ENCODE measurements around the gene UNC93B1. TPM values are rescaled to one million over a fixed set of nuclear protein-coding genes. Genes with fewer than 3 reads are reported as not detected.
"Not testable (repeated sequence)": the region's sequence is repeated elsewhere in the genome, so short reads cannot be mapped to it uniquely, and the experiment has no call there.

Gene UNC93B1
- total RNA-seq, 2 experiments from 2014 or later = 44.0 to 52.1 TPM

DNA sequence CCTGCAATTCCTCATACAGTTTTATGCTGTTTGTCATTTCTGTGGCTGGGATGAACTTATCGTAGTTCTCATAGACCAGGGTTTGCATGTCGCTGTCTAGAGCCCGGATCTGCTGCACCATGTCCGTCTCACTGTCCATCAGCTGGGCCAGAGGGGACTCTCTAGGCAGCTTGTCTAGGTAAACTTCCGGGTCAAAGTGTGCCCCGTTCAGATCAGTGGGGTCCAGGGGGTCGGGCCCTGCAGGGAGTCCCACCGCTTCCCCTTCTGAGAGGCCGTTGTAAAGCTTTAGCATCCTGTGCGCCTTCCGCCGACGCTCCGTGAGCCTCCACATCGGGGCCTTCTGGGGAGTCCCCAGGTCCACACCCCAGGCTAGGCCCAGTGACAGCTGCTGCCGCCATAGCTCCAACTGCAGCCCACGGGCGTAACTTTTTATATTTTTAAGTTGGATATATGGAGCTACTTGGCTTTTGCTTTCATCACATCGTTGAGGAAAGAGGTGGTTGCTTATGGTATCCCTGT is 38.0 kb downstream of the UNC93B1 start:
- BruUV-seq (replicated peaks); intact Hi-C loops (cut with micrococcal nuclease; ENCODE audit: unreplicated experiment); H4K20me1 ChIP-seq (ENCODE audit: insufficient read depth, low read length); H3K27ac ChIP-seq (ENCODE audit: low read depth, low read length, poor library complexity, severe bottlenecking); H3K4me3 ChIP-seq (ENCODE audit: low read depth, low read length, poor library complexity, severe bottlenecking); DNase-seq (ENCODE audit: low spot score); H3K79me2 ChIP-seq (ENCODE audit: insufficient read depth, low read depth, low read length); H2AFZ ChIP-seq (ENCODE audit: low read length); H3K36me3 ChIP-seq (ENCODE audit: insufficient read depth, low read length); H3K4me2 ChIP-seq (ENCODE audit: low read length); H3K9me3 ChIP-seq (ENCODE audit: low read length); POLR2A ChIA-PET; CTCF ChIA-PET (ENCODE audit: unreplicated experiment); H3K4me1 ChIP-seq (ENCODE audit: insufficient read depth, low read length, poor library complexity, severe bottlenecking); H3K9me2 ChIP-seq (ENCODE audit: insufficient read depth, low read length): not testable (repeated sequence)

GRCh38 chr11:67964746-67965145 is 39.2 kb downstream of the UNC93B1 start:
- H3K4me3 ChIP-seq (ENCODE audit: low read depth, low read length, poor library complexity, severe bottlenecking); H3K4me2 ChIP-seq (ENCODE audit: low read length); H3K9me3 ChIP-seq (ENCODE audit: low read length); POLR2A ChIA-PET; DNase-seq (ENCODE audit: low spot score); BruUV-seq (replicated peaks); H3K36me3 ChIP-seq (ENCODE audit: insufficient read depth, low read length); H3K4me1 ChIP-seq (ENCODE audit: insufficient read depth, low read length, poor library complexity, severe bottlenecking); H3K9me2 ChIP-seq (ENCODE audit: insufficient read depth, low read length); CTCF ChIA-PET (ENCODE audit: unreplicated experiment); intact Hi-C loops (cut with micrococcal nuclease; ENCODE audit: unreplicated experiment); H3K27ac ChIP-seq (ENCODE audit: low read depth, low read length, poor library complexity, severe bottlenecking); H3K79me2 ChIP-seq (ENCODE audit: insufficient read depth, low read depth, low read length); H2AFZ ChIP-seq (ENCODE audit: low read length); H4K20me1 ChIP-seq (ENCODE audit: insufficient read depth, low read length): not testable (repeated sequence)

- BruUV-seq (replicated peaks); H3K9me3 ChIP-seq (ENCODE audit: low read length); H3K36me3 ChIP-seq (ENCODE audit: insufficient read depth, low read length); H3K79me2 ChIP-seq (ENCODE audit: insufficient read depth, low read depth, low read length); intact Hi-C loops (cut with micrococcal nuclease; ENCODE audit: unreplicated experiment); H3K9me2 ChIP-seq (ENCODE audit: insufficient read depth, low read length); H3K4me3 ChIP-seq (ENCODE audit: low read depth, low read length, poor library complexity, severe bottlenecking); H4K20me1 ChIP-seq (ENCODE audit: insufficient read depth, low read length); DNase-seq (ENCODE audit: low spot score); H3K4me2 ChIP-seq (ENCODE audit: low read length); H2AFZ ChIP-seq (ENCODE audit: low read length); POLR2A ChIA-PET; H3K4me1 ChIP-seq (ENCODE audit: insufficient read depth, low read length, poor library complexity, severe bottlenecking); H3K27ac ChIP-seq (ENCODE audit: low read depth, low read length, poor library complexity, severe bottlenecking): not testable (repeated sequence)
- CTCF ChIA-PET (ENCODE audit: unreplicated experiment) = interaction anchor here (0.6 kb wide), 1 partner anchor 413 kb away, joined by 3 read pairs; no protein-coding TSS in a partner anchor
Measured at GRCh38 chr11:67963879-67964278, 40.0 kb downstream of the UNC93B1 start.

DNA sequence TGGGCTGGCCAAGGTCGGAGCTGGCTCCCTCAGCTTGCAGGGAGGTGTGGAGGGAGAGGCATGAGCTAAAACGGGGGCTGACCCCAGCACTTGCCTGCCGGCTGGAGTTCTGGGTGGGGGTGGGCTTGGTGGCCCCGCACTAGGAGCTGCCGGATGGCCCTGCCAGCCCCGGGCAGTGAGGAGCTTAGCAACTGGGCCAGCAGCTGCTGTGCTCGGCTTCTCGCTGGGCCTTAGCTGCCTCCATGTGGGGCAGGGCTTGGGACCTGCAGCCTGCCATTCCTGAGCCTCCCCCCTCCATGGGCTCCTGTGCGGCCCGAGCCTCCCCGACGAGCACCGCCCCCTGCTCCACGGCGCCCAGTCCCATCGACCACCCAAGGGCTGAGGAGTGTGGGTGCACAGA is 40.7 kb downstream of the UNC93B1 start:
- POLR2A ChIA-PET; H3K9me3 ChIP-seq (ENCODE audit: low read length); BruUV-seq (replicated peaks); H3K4me3 ChIP-seq (ENCODE audit: low read depth, low read length, poor library complexity, severe bottlenecking); H2AFZ ChIP-seq (ENCODE audit: low read length); intact Hi-C loops (cut with micrococcal nuclease; ENCODE audit: unreplicated experiment); DNase-seq (ENCODE audit: low spot score); H3K79me2 ChIP-seq (ENCODE audit: insufficient read depth, low read depth, low read length); H3K27ac ChIP-seq (ENCODE audit: low read depth, low read length, poor library complexity, severe bottlenecking); H3K36me3 ChIP-seq (ENCODE audit: insufficient read depth, low read length); H4K20me1 ChIP-seq (ENCODE audit: insufficient read depth, low read length); H3K4me1 ChIP-seq (ENCODE audit: insufficient read depth, low read length, poor library complexity, severe bottlenecking); H3K4me2 ChIP-seq (ENCODE audit: low read length); H3K9me2 ChIP-seq (ENCODE audit: insufficient read depth, low read length): not testable (repeated sequence)
- CTCF ChIA-PET (ENCODE audit: unreplicated experiment) = interaction anchor here (0.6 kb wide), 1 partner anchor 412 kb away, joined by 3 read pairs; no protein-coding TSS in a partner anchor

- H3K9me3 ChIP-seq (ENCODE audit: low read length); H4K20me1 ChIP-seq (ENCODE audit: insufficient read depth, low read length); H3K9me2 ChIP-seq (ENCODE audit: insufficient read depth, low read length); H3K4me1 ChIP-seq (ENCODE audit: insufficient read depth, low read length, poor library complexity, severe bottlenecking); H3K4me2 ChIP-seq (ENCODE audit: low read length); CTCF ChIA-PET (ENCODE audit: unreplicated experiment); intact Hi-C loops (cut with micrococcal nuclease; ENCODE audit: unreplicated experiment); H2AFZ ChIP-seq (ENCODE audit: low read length); POLR2A ChIA-PET; BruUV-seq (replicated peaks); H3K79me2 ChIP-seq (ENCODE audit: insufficient read depth, low read depth, low read length); H3K27ac ChIP-seq (ENCODE audit: low read depth, low read length, poor library complexity, severe bottlenecking); H3K4me3 ChIP-seq (ENCODE audit: low read depth, low read length, poor library complexity, severe bottlenecking); H3K36me3 ChIP-seq (ENCODE audit: insufficient read depth, low read length); DNase-seq (ENCODE audit: low spot score): not testable (repeated sequence)
Measured at GRCh38 chr11:67956236-67956635, 47.7 kb downstream of the UNC93B1 start.
